ENCODE results near the gene AGAP9.
"Not testable (repeated sequence)": the region's sequence is repeated elsewhere in the genome, so short reads cannot be mapped to it uniquely, and the experiment has no call there.

DNA sequence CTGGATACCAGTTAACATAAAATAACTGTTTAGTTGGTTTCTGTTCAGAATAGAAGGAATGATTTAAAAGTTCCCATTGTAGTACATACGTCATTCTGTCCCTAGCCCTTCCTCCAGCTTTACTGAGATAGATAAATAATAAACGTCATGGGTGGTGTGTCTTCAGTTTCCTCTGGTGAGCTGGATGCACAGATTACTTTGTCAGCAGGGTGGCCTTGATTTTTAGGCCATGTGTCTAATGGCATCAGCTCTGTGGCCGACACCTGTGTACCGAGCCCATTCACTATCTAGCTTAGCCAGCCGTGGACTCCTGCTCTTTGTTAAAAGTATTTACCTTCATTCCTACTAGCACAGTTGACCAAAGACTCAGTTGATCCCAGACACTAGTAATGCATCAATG, 34.7 kb upstream of the AGAP9 start:
- TF ChIP-seq CTCF, POLR2A (IDR thresholded peaks at IDR 0.05): not testable (repeated sequence)

All from uterus (tissue), 2 donors.